Tibial artery (tissue), 4 donors: ENCODE results near the gene CPT1C.

Experiments used
- DNase-seq, 2 donors: peaks; one replicate each; pipeline ENCODE4 v3.0.0-alpha.2; 2019
- H3K27ac ChIP-seq, 2 donors: fragments of 200-600 bp; sonication (generic) in 1 of 2; 1 replicate in 1 of 2; 2 replicates in 1 of 2; pipeline ENCODE4 v1.5.1; 2018 to 2019; ENCODE audit warnings: mild to moderate bottlenecking in 1 of 2
- H3K27me3 ChIP-seq, 2 donors: fragments of 200-600 bp; sonication (generic) in 1 of 2; one replicate each; pipeline versions ENCODE4 v1.5.1 to v1.6.0; 2016 to 2019
- H3K36me3 ChIP-seq, 3 donors: fragments of 200-600 bp; sonication (generic) in 2 of 3; one replicate each; pipeline ENCODE4 v1.5.1; 2016 to 2019; ENCODE audit warnings: mild to moderate bottlenecking in 2 of 3
- H3K4me1 ChIP-seq, 4 donors: fragments of 200-600 bp; sonication (generic) in 2 of 4; 1 replicate in 3 of 4; 2 replicates in 1 of 4; pipeline ENCODE4 v1.5.1; 2016 to 2019
- H3K4me3 ChIP-seq, 2 donors: fragments of 200-600 bp; sonication (generic) in 1 of 2; 1 replicate in 1 of 2; 2 replicates in 1 of 2; pipeline ENCODE4 v1.5.1; 2018 to 2019; ENCODE audit warnings: mild to moderate bottlenecking in 2 of 2
- H3K9me3 ChIP-seq, 3 donors: fragments of 200-600 bp; sonication (generic) in 1 of 3; one replicate each; pipeline ENCODE4 v1.5.1; 2016 to 2019
- CTCF ChIP-seq, 2 experiments: fragments of 200-600 bp in 1 of 2; fragments of 450-650 bp in 1 of 2; IDR thresholded peaks; one replicate each; pipeline ENCODE4 v1.5.1; 2017 to 2019; ENCODE audit warnings: antibody characterized with exemption in 2 of 2, mild to moderate bottlenecking in 1 of 2, moderate library complexity in 1 of 2
- intact Hi-C: fragments of 100-400 bp; cut with DNase I; formaldehyde crosslinking; loops from one replicate; pipeline ENCODE4 v1.15.0; 2023; ENCODE audit warnings: low total_unique reads

Gene CPT1C

GRCh38 chr19:49696865-49697264 is 5.9 kb downstream of the CPT1C start:
- Histone ChIP-seq H3K4me1 (peaks cover 0 to 2% (median 0%) of the 10 kb centered on the region in 4 donors), H3K9me3 (no peaks in the 10 kb centered on the region), H3K27ac (no peak overlapping the region), H3K36me3 (no peaks in the 10 kb centered on the region), H3K27me3 (peaks cover 0 to 15% of the 10 kb centered on the region in 2 donors), H3K4me3 (no peak overlapping the region)
- no peak for DNase-seq
- intact Hi-C loops: no loop called here
- no peak for TF ChIP-seq CTCF (IDR thresholded peaks at IDR 0.05)

- Histone ChIP-seq H3K9me3 (no peaks in the 10 kb centered on the region), H3K27me3 (peaks cover 0 to 5% of the 10 kb centered on the region in 2 donors), H3K4me3 (no peak overlapping the region), H3K27ac (no peak overlapping the region), H3K4me1 (no peaks in the 10 kb centered on the region), H3K36me3 (no peaks in the 10 kb centered on the region)
- no peak for TF ChIP-seq CTCF (IDR thresholded peaks at IDR 0.05)
- intact Hi-C loops: no loop called here
- no peak for DNase-seq
Observed at GRCh38 chr19:49699364-49699763, 8.4 kb downstream of the CPT1C start.

GRCh38 chr19:49700563-49700962 is 9.6 kb downstream of the CPT1C start:
- Histone ChIP-seq H3K4me1 (no peaks in the 10 kb centered on the region), H3K4me3 (no peak overlapping the region), H3K9me3 (no peaks in the 10 kb centered on the region), H3K27me3 (peaks cover 0 to 5% of the 10 kb centered on the region in 2 donors), H3K36me3 (no peaks in the 10 kb centered on the region), H3K27ac (no peak overlapping the region)
- intact Hi-C loops: no loop called here
- TF ChIP-seq CTCF (IDR thresholded peaks at IDR 0.05): no peak
- DNase-seq: no peak

- H3K27me3 ChIP-seq: peaks cover 0 to 10% of the 10 kb centered on the region in 2 donors
- intact Hi-C loops: no loop called here
- no peaks in the 10 kb centered on the region for H3K4me1 ChIP-seq
- no peak overlapping the region for H3K4me3 ChIP-seq
- no peaks in the 10 kb centered on the region for H3K36me3 ChIP-seq
- no peak overlapping the region for H3K27ac ChIP-seq
- TF ChIP-seq CTCF (IDR thresholded peaks at IDR 0.05): no peak
- no peak for DNase-seq
- H3K9me3 ChIP-seq: no peaks in the 10 kb centered on the region
Observed at GRCh38 chr19:49701271-49701786, 10.4 kb downstream of the CPT1C start.

GRCh38 chr19:49704888-49705642 is 14.1 kb downstream of the CPT1C start:
- no peak for DNase-seq
- no peaks in the 10 kb centered on the region for H3K36me3 ChIP-seq
- intact Hi-C loops: no loop called here
- no peaks in the 10 kb centered on the region for H3K9me3 ChIP-seq
- no peak for TF ChIP-seq CTCF (IDR thresholded peaks at IDR 0.05)
- H3K4me1 ChIP-seq: no peaks in the 10 kb centered on the region
- peaks cover 0 to 11% of the 10 kb centered on the region in 2 donors for H3K27me3 ChIP-seq
- H3K4me3 ChIP-seq: no peak overlapping the region
- H3K27ac ChIP-seq: no peak overlapping the region
